DND-41 (cell line): ENCODE data around the gene VN1R5.

Experiments used
- CTCF ChIP-seq: IDR thresholded peaks from 2 replicates; pipeline ENCODE4 v1.5.1; 2012; ENCODE audit warnings: borderline replicate concordance, low read length, moderate library complexity, mild to moderate bottlenecking; ENCODE audit not compliant: poor library complexity, severe bottlenecking; ENCODE audit errors: extremely low read depth
- EZH2 ChIP-seq: IDR thresholded peaks from 3 replicates; pipeline ENCODE4 v1.6.1; 2012; ENCODE audit warnings: borderline replicate concordance, low read depth, mild to moderate bottlenecking, moderate library complexity, low read length, inconsistent platforms; ENCODE audit not compliant: severe bottlenecking

GRCh38 chr1:247291161-247291560 lies 35.3 kb downstream of the VN1R5 start:
- TF ChIP-seq CTCF (no peak), EZH2 (no peak)
